ENCODE results near the gene KIFBP.

The KIFBP gene

DNA sequence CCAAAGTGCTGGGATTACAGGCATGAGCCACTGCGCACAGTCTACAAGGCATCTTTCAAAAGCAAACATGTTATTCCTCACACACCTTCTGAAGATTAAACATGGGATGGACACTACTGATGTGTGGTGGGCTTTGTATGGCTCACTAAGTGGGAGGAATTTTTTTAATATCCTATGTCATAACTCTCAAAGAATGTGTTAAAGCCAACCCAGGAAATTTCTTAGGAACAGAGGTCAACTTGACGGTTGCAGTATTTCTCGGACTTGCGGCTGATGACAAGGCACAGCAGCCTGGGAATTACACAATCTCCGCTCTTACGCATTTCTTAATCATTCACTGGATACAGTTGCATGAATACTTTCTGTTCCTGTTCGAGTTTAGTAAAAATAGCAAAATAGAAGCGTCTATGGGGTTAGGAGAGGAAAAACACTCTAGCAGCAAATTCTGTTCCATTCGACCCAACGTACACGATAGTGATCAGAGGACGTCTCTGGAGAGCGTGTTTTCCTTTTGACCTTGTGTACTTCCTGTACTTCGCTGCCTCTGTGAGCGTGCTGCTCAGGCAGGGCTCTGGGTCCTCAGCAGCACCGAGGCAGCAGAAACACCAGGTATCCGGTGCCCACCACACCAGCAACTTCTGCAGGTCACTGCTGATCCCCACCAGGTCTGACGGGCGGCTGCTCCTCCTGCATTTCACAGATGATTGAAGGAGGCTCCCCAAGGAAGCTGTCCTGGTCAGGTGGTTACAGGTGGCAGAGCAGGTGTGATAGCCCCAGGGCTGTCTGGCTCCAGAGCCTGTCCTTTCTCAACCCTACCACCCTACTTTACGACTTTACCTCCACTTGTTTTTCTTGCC is 72.9 kb downstream of the KIFBP start:
- H3K4me3 Mint-ChIP-seq, result peak overlapping the region; percentile 61 to 71
- H3K9me3 Mint-ChIP-seq, result no peaks in the 10 kb centered on the region
- H3K4me1 Mint-ChIP-seq (ENCODE audit: low read depth in 2 of 2), result peaks cover 23 to 30% of the 10 kb centered on the region in 2 donors
- peak overlapping the region; percentile 76 to 88 for H3K27ac Mint-ChIP-seq
- no peaks in the 10 kb centered on the region for H3K27me3 Mint-ChIP-seq
- H3K36me3 Mint-ChIP-seq (ENCODE audit: insufficient read depth), result no peaks in the 10 kb centered on the region
- DNase-seq (peak; percentile 17 to 21 (median 21)), ATAC-seq (replicated peaks) (peak; percentile 86)

DNA sequence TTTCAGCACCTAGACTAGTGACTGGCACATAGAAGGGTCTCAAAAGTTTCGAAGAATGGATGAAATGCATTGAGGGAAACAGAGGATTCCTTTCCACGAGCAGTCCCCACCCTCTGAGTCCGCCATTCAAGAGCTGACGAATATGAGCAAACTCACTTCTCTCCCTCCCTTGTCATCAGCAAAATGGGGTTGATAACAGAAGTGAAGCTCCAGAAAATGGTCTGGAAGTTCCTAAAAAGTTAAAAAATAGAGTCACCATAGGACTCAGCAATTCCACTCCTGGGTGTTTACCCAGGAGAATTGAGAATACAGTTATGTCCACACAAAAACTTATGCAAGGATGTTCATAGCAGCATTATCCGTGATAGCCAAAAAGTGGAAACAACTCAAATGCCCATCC is 74.3 kb downstream of the KIFBP start:
- no peak for ATAC-seq (replicated peaks)
- Mint-ChIP-seq H3K36me3 (ENCODE audit: insufficient read depth) (no peaks in the 10 kb centered on the region), H3K27ac (no peak overlapping the region), H3K4me3 (no peak overlapping the region), H3K4me1 (ENCODE audit: low read depth in 2 of 2) (peaks cover 12 to 16% of the 10 kb centered on the region in 2 donors), H3K9me3 (no peaks in the 10 kb centered on the region), H3K27me3 (no peaks in the 10 kb centered on the region)
- DNase-seq, result no peak

DNA sequence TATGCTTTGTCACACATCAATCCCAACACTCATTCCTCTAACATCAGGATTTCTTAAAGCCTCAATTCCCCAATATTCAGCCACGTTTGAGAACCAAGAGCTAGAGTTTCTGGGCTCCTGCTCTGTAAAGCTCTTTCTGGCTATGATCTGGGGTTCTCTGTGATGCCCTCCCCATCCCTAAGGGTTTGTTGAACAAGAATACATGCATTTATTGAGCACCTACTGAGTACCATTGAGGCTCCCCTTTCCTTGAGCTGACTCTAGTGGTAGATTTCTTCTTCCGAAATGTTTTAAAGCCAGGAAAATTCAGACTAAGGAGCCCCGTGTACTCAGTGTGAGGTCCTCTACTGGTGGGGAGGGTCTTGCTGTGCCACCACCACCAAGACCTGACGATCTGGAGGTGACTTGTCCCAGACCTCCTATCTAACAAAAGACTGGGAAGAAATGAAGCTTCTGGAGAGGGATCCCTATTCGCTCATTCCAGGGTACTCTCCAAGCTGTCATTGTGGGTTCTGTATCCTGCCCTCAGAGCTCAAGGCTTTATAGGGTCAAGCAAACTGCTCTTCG is 76.2 kb downstream of the KIFBP start:
- DNase-seq, result no peak
- Mint-ChIP-seq H3K9me3 (no peaks in the 10 kb centered on the region), H3K36me3 (ENCODE audit: insufficient read depth) (no peaks in the 10 kb centered on the region), H3K27ac (no peak overlapping the region), H3K4me1 (ENCODE audit: low read depth in 2 of 2) (peaks cover 12% of the 10 kb centered on the region in 2 donors), H3K4me3 (no peak overlapping the region), H3K27me3 (no peaks in the 10 kb centered on the region)
- no peak for ATAC-seq (replicated peaks)

DNA sequence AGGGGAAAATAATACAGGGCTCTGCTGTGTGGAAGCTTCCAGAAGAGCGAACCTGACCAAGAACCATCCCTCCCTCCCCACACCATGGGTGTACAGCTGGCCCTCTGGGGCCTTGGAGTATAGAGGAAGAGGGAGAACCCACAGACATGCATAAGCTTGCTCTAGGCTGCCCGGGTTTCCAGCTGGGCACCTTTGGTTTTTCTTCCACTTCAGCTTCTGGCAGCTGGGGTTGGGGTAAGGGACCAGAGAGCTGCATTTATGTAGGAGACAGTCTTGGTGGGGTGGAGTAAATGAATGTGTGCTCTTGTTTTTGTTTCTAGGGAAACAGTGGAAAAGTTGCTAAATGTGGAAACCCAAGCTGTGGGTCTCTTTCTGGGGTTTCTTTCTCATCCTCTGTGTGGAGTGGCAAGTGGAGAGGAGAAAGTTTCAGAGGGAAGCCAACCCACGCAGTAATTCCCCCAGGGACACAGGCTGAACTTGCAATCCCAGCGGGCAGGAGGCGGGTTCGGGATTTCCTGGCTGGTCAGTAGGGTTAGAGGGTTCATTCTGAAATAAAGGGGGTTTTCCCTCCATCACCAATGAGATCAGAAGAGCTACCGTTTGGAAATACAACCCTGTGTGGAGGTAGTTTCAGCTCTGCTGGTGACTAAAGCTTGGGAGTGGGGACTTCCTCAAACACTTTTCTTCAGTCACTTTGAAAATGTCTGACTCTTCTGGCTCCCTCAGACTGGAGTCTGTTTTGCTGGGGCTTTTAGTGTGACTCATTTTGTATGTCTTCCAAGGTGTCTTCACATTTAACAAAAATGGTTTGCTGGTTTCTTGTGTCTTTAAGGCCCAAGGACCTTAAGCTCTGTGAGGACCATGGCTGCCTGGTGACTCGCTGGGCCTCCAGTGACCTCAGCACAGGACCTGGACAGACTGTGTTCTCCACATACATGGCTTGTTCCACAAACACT is 77.1 kb downstream of the KIFBP start:
- Mint-ChIP-seq H3K4me3 (no peak overlapping the region), H3K27me3 (no peaks in the 10 kb centered on the region)

More for the DNA sequence above, 77.1 kb downstream of the KIFBP start:
- Mint-ChIP-seq H3K36me3 (ENCODE audit: insufficient read depth) (no peaks in the 10 kb centered on the region), H3K9me3 (no peaks in the 10 kb centered on the region), H3K4me1 (ENCODE audit: low read depth in 2 of 2) (peaks cover 12% of the 10 kb centered on the region in 2 donors), H3K27ac (no peak overlapping the region)
- DNase-seq (no peak), ATAC-seq (replicated peaks) (peak; percentile 12)
